HG03280 (cell line): Measurements from ENCODE around the gene MOCS2.

Source experiments
- ATAC-seq: cut with Tn5 transposase; IDR thresholded peaks from one replicate; pipeline ENCODE4 v1.9.1; 2021; ENCODE audit warnings: mild to moderate bottlenecking, moderate library complexity; ENCODE audit not compliant: unreplicated experiment

Gene MOCS2

DNA sequence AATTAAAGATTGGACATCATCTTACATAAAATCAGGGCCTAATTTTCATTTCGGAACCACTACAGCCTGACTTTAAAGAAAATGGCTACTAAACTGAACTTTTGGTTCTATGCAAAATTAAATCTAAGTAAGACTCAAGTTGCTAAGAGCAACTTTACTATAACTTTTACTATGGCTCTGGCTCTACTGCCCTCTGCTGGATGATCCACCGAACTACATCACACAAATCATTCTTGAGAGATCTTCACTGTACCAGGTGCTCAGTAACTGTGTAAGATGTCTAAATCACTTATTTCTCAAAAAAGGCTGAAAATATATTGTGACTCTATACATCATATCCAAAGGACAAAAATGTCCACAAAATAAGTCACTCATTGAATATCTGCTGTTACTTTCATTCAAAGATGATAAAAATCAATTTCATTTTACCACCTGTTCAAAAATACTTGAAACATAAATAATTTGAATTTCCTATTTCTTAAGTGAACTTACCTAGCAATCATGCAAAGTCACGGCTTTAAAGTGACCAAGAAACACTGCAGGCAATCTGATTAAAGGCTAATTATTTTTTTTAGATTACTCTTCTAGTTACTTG, 13.5 kb downstream of the MOCS2 start:
- ATAC-seq, result peak; percentile 87

- no peak for ATAC-seq
Measured at GRCh38 chr5:53095217-53095616, 14.3 kb downstream of the MOCS2 start.

DNA sequence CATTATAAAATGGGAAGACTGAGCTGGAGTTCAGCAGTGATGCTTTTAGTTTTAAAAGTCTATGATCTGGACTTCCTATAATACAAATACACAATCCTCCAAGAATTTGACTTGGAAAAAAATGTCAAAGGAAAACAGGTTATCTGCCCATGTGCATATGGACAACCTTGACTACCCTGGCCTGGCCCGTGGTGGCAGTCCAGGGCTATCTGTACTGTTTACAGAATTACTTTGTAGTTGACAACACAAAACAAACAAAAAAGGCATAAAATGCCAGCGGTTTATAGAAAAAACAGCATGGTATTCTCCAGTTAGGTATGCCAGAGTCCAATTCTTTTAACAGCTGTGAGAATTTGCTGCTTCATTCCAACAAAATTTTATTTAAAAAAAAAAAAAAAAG, 17.3 kb downstream of the MOCS2 start:
- no peak for ATAC-seq

DNA sequence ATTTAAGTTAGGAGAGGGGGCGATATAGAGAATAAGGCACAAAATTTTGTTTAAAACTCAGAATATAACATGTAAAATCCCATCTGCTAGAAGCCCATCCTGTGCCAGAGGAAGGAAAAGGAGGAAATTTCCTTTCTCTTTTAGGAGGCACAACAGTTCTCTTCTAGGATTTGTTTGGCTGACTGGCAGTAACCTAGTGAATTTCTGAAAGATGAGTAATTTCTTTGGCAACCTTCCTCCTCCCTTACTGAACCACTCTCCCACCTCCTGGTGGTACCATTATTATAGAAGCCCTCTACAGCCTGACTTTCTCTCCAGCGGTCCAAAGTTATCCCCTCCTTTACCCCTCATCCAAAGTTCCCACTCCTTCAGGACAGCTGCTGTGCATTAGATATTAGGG, 18.3 kb downstream of the MOCS2 start:
- no peak for ATAC-seq

DNA sequence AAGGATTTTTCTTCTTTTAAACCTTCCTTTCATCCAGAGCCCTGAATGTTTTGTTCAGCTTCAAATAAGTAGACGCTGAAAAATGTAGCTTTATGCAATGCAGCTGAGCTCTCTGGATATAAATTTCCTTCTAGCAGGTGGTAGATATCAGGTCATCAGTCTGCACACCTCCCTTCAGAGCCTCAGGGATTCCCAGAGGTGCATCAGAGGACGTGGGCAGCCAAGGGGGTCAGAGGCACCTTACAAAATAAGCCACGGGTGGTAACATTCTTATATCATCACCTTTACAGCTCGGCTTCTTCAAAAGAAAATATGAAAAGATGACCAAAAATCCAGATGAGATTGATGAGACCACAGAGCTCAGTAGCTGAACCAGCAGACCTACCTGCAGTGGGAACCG, 19.3 kb downstream of the MOCS2 start:
- ATAC-seq, result no peak

DNA sequence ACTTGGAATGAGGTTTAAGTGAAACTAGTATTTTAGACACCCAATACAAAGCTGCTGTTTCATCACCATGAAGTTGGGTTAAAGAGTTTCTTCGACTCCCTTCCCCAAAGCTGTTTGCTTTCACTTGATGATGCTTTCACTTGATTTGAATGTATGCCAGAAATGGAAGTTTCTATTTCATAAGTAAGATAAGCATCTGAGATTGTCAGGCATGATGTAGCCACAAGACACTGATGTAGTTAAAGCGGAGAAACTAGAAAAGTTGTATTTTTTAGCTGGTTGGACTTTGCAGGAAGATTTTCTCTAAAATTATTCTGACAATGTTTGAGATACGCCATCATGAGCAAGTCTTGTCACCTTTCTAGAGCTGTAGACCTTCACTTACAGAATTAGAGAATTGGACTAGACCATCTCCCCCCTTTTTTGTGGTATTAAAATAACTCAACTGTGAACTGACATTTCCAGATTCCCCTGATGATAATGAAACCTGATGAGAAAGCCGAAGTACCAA, 20.0 kb downstream of the MOCS2 start:
- ATAC-seq, result peak; percentile 87

GRCh38 chr5:53087621-53088121, 21.9 kb downstream of the MOCS2 start:
- no peak for ATAC-seq

GRCh38 chr5:53087171-53087570, 22.4 kb downstream of the MOCS2 start:
- ATAC-seq, result no peak

DNA sequence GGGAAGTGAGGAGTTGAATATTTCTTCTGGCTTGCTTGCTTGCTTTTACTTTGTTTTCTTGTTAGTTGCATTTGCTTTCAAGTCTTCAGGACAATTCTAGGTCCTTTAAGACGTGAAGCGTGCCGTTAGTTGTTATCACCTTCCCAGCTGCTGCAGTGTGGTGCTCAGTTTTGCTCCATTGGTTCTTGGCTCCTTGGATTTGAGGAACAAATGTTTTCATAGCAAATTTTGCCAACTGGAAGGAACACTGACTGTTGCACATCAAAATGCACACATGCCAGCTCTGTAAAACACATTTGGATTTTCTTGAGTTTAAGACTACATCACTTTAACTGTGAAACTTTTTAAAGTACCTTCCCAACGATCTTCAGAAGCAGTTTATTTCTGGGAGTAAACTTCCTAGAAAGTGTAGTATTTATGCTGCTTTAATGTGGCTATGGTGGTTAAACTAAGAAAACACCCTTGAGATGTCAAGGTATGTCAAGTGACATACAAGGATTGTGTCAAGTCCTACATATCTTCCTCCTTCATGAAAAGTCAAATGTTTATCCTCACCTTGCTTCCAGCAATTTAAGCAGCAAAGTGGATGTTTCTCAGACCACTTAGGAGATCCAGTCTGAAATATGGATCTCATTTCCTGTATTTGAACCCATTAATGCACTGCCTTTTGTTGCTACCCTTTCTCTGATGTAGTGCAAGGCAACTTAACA, 24.9 kb downstream of the MOCS2 start:
- ATAC-seq, result no peak

- no peak for ATAC-seq
Measured at GRCh38 chr5:53083927-53084326, 25.6 kb downstream of the MOCS2 start.

GRCh38 chr5:53080271-53080670, 29.3 kb downstream of the MOCS2 start:
- ATAC-seq, result no peak

GRCh38 chr5:53076014-53076583, 33.5 kb downstream of the MOCS2 start:
- no peak for ATAC-seq

- ATAC-seq, result no peak
Measured at GRCh38 chr5:53073348-53073747, 36.2 kb downstream of the MOCS2 start.

GRCh38 chr5:53071738-53072137, 37.8 kb downstream of the MOCS2 start:
- ATAC-seq, result no peak

- no peak for ATAC-seq
Measured at GRCh38 chr5:53071298-53071697, 38.3 kb downstream of the MOCS2 start.

DNA sequence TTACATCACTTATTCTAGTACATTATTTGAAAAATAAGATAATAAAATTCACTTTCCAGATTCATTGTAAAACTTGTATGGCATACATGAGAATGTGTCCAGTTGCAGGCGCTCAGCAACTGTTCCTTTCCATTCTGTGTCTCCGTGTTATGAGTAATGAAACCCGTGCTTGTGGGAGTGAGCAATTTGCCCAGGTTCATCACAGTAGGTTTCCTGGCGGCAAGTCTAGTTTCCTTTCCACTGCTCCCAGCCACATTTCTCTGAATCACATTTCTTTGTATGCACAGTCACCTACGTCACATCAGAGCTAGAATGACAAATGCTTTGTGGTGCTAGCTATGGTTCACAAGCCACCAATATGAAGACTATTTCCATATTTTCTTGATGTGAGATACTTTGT, 39.9 kb downstream of the MOCS2 start:
- ATAC-seq, result no peak

- ATAC-seq, result no peak
Measured at GRCh38 chr5:53068291-53068836, 41.2 kb downstream of the MOCS2 start.

DNA sequence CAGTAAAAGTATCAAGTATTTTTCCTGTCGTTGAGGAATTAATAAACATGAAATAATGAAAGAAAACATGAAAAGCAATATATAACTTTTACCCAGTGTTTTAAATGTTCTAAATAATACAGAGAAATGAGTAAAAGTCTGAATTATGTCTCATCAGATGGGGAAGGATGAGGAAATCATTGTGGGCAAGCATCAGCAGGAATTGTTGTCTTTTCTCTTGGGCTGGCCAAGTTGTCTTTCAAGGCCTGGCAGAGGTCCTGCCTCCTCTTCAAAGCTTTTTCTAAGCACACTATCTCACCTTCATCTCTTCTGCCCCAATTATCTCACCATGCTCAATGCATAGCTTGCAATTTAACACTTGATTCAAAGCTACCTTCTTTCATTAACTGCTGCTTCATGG, 41.9 kb downstream of the MOCS2 start:
- ATAC-seq, result no peak

DNA sequence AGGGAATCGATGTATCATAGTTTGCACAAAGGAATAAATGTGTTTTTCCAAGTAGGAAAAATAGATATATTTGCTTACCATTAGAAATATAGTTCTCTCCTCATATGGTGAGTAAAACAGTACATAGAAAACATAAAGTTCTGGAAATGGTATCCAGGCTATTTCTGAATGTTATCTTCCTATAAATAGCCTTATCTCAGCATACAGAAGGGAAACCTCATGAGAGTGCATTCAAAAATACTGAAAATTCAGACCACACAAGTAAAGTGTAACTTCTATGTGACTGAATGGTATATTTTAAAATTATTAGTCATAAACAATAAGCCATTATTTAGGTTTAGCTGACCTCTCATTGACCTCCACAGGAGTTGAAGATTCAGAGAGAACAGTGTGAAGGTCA, 43.5 kb downstream of the MOCS2 start:
- no peak for ATAC-seq

- ATAC-seq, result no peak
Measured at GRCh38 chr5:53063791-53064190, 45.8 kb downstream of the MOCS2 start.

- ATAC-seq, result no peak
Measured at GRCh38 chr5:53063176-53063575, 46.4 kb downstream of the MOCS2 start.

- ATAC-seq, result no peak
Measured at GRCh38 chr5:53059281-53059680, 50.3 kb downstream of the MOCS2 start.
